HG02970 (cell line): ENCODE measurements around the gene CD14.
"Not testable (repeated sequence)": the region's sequence is repeated elsewhere in the genome, so short reads cannot be mapped to it uniquely, and the experiment has no call there.

Source experiments
- ATAC-seq: cut with Tn5 transposase; IDR thresholded peaks from one replicate; pipeline ENCODE4 v1.9.1; 2021; ENCODE audit warnings: mild to moderate bottlenecking, moderate library complexity, moderate number of reproducible peaks; ENCODE audit not compliant: unreplicated experiment, low FRiP score

The CD14 gene

DNA sequence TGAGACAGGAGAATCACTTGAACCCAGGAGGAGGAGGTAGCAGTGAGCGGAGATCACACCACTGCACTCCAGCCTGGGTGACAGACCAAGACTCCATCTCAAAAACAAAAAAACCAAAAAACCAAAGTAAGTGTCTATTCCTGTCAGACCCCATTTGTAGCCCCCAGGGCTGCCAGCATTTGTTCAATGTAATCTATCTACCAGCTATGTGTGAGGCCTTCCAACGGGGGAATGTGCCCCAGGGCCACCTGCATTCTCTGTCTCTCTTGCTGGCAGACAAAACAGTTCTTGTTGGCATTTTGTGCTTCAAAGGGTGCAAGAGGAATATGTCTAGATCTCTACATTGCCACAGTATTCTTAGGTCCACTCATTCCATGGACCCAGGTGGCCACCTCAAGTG lies 34.1 kb downstream of the CD14 start:
- ATAC-seq: no peak

DNA sequence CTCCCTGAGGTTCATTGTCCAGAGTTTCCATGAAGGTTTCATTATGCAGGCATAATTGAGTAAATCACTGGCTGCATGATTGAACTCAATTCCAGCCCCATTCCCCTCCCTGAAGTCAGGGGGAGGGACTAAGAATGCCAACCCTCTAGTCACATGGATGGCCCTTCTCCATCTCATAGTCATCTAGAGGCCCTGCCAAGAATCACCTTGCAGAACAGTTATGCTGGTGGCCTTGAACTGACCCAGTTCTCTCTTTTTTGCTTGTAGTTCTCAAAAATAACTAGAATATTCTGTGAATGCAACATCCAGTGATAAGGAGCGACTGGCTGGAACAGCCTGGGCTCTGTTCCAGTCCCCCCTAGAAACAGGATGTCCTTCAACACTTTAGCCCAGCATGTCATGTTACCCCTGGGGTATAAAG lies 36.6 kb downstream of the CD14 start:
- ATAC-seq: no peak

DNA sequence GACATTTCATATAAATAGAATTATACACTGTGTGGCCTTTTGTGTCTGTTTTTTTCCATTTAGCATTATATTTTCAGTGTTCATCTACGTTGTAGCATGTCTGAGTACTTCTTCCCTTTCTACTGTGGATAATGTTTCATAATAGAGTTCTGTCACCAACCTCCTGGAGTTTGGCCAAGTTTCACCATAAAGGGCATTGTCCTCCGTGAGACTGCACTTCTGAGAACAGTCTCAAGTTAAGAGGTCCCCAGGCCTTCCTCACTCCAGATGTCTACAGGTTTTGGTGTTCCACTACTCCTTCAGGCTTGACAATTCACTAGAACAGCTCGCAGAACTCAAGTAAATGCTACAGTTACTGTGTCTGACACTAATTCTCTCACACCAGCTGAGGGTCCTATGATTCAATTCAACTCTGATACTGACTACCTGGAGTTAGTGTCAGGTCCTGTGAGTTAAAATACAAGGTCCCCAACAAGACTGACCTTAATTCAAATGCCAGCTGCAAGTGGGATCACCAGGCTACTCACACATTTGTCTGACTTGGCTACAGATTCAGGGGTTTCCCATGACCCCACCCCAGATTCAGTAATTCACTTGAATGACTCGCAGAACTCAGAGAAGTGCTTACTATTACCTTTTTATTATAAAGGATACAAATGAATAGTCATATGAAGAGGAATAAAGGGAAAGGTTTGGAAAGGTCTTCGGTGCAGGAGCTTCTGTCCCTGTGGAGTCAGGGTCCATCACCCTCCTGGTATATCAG lies 37.3 kb downstream of the CD14 start:
- ATAC-seq: no peak

GRCh38 chr5:140594169-140594568 lies 38.8 kb downstream of the CD14 start:
- no peak for ATAC-seq

- not testable (repeated sequence) for ATAC-seq
These were observed 39.9 kb downstream of the CD14 start for GRCh38 chr5:140593070-140593469.

DNA sequence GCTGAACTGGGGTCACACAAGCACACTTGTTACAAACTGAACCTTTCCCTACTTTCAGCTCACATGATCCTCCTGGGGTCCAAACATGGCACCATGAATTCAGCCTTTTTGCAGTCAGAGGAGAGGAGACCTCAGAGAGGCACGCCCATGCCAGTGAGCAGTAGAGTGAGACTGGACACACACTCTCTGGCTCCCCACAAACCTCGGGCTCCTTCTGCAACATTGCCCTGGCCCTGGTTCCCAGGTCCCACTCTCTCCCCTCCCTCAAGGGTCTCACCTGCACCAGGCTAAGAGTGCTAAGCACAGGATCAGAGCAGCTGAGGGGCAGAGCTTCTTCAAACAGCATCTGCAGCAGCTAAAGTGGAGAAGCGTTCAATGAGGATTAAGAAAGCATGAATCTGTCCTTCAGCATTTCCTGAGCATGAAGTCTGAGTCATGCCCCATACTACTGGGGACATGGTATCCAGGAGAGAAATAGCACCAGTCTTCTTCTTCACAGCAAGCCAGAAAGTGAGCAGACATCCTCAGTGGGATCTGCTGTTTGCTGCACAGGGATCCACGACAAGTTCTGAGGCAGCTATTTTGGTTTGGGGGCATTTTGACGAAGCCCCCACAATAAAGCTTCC lies 41.1 kb downstream of the CD14 start:
- ATAC-seq: no peak

GRCh38 chr5:140590861-140591260 lies 42.1 kb downstream of the CD14 start:
- no peak for ATAC-seq

- ATAC-seq: no peak
These were observed 44.5 kb downstream of the CD14 start for GRCh38 chr5:140588311-140589070.

DNA sequence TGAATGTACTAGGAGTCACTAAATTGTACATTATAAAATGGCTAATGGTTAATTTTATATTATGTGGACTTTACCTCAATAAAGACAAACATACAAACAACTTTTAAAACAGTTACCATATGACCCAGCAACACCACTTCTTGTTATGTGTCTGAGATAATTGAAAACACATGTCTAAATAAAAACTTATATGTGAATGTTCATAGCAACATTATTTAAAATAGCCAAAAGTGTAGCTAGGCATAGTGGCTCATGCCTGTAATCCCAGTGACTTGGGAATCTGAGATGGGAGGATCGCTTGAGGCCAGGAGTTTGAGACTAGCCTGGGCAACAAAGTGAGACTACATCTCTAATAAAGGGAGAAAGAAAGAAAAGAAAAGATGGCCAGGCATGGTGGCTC lies 45.5 kb downstream of the CD14 start:
- ATAC-seq: no peak
